Measurements from ENCODE around the gene ANTXR2.

GRCh38 chr4:80035336-80035735, 37.7 kb downstream of the ANTXR2 start:
- TF ChIP-seq CTCF (conservative IDR thresholded peaks at IDR 0.05 in 1 of 2, IDR thresholded peaks at IDR 0.05 in 1 of 2; ENCODE audit: low read depth in 1 of 2, low read length in 2 of 2) (no peak), EZH2 (IDR thresholded peaks at IDR 0.05; ENCODE audit: low read length, missing control alignments) (no peak)

Measured in fibroblast of lung (primary cell).